Smooth muscle cell (in vitro differentiated cells): Measurements from ENCODE around the gene CPNE6. TPM values are rescaled to one million over a fixed set of nuclear protein-coding genes. Genes with fewer than 3 reads are reported as not detected.
A peak's percentile ranks its signal among the peaks of the same experiment; 100 is the strongest.

Source experiments
- DNase-seq: peaks from one replicate; lab custom pipeline; 2025; ENCODE audit not compliant: unreplicated experiment; lab: John Stamatoyannopoulos, UW
- H2AFZ ChIP-seq: fragments of 200-600 bp; sonication (generic); 2 replicates; pipeline ENCODE4 v1.6.0; 2016; ENCODE audit warnings: antibody characterized with exemption, low read depth, mild to moderate bottlenecking
- H3F3A ChIP-seq: fragments of 200-600 bp; sonication (generic); 2 replicates; pipeline ENCODE4 v1.6.0; 2017; ENCODE audit warnings: antibody characterized with exemption, low read depth
- H3K27ac ChIP-seq: fragments of 200-600 bp; sonication (generic); 2 replicates; pipeline ENCODE4 v1.5.1; 2016; ENCODE audit warnings: low read depth, mild to moderate bottlenecking
- H3K27me3 ChIP-seq: fragments of 200-600 bp; sonication (generic); 2 replicates; pipeline ENCODE4 v1.6.1; 2016; ENCODE audit warnings: low read depth, mild to moderate bottlenecking
- H3K36me3 ChIP-seq: fragments of 200-600 bp; sonication (generic); 2 replicates; pipeline ENCODE4 v1.5.1; 2016; ENCODE audit warnings: low read depth
- H3K4me1 ChIP-seq: fragments of 200-600 bp; sonication (generic); 2 replicates; pipeline ENCODE4 v1.5.1; 2016; ENCODE audit warnings: low read depth
- H3K4me2 ChIP-seq: fragments of 200-600 bp; sonication (generic); 2 replicates; pipeline ENCODE4 v1.6.0; 2016; ENCODE audit warnings: mild to moderate bottlenecking
- H3K4me3 ChIP-seq: fragments of 200-600 bp; sonication (generic); 2 replicates; pipeline ENCODE4 v1.5.1; 2016; ENCODE audit warnings: mild to moderate bottlenecking
- H3K79me2 ChIP-seq: fragments of 200-600 bp; sonication (generic); 2 replicates; pipeline ENCODE4 v1.6.0; 2016; ENCODE audit warnings: low read depth, mild to moderate bottlenecking
- H3K9ac ChIP-seq: fragments of 200-600 bp; sonication (generic); 2 replicates; pipeline ENCODE4 v1.6.0; 2016; ENCODE audit warnings: low read depth
- H3K9me3 ChIP-seq: fragments of 200-600 bp; sonication (generic); replicated peaks from 2 replicates; pipeline ENCODE4 v1.5.1; 2016; ENCODE audit warnings: low read depth
- H4K20me1 ChIP-seq: fragments of 200-600 bp; sonication (generic); 2 replicates; pipeline ENCODE4 v1.6.0; 2016; ENCODE audit warnings: low read depth
- CTCF ChIP-seq: fragments of 200-600 bp; sonication (generic); IDR thresholded peaks from 2 replicates; pipeline ENCODE4 v1.5.1; 2017; ENCODE audit warnings: borderline replicate concordance, mild to moderate bottlenecking, antibody characterized with exemption; ENCODE audit not compliant: insufficient read depth, poor library complexity, severe bottlenecking
- WGBS: methylation state at CpG from one replicate; pipeline ENCODE4 v1.1.7; 2016; ENCODE audit warnings: low lambda C conversion rate; 5-methylcytosine and 5-hydroxymethylcytosine counted together
- polyA plus RNA-seq: library from polyadenylated mRNA; unstranded; fragments of >200 nt; fragmentation: Nextera tagmentation; extraction: Ambion mirVana; gene quantifications from 2 replicates; pipeline ENCODE4 v1.2.1, GENCODE V29; 2016
- total RNA-seq: library from RNA; depleted of rRNA; stranded (reverse); fragments of >200 nt; gene quantifications from 2 replicates; pipeline ENCODE4 v1.2.3, GENCODE V29; 2014

The CPNE6 gene
- total and polyA plus RNA-seq, 2 experiments from 2014 or later = not detected

- Histone ChIP-seq H3K27me3 (peaks cover 30% of the 10 kb centered on the region), H3K9ac (no peak overlapping the region), H3K36me3 (no peaks in the 10 kb centered on the region)
Observed at GRCh38 chr14:24080142-24080530, 8.8 kb downstream of the CPNE6 start.

GRCh38 chr14:24080888-24081738, 9.8 kb downstream of the CPNE6 start:
- H3K4me3 ChIP-seq = peak overlapping the region; percentile 75
- no peak for DNase-seq
- no peaks in the 10 kb centered on the region for H3F3A ChIP-seq
- 2% methylated on average over 62 of the region's 74 CpGs for WGBS
- H3K79me2 ChIP-seq = no peaks in the 10 kb centered on the region
- no peaks in the 10 kb centered on the region for H4K20me1 ChIP-seq
- no peaks in the 10 kb centered on the region for H3K9me3 ChIP-seq
- peaks cover 30% of the 10 kb centered on the region for H3K27me3 ChIP-seq
- peak overlapping the region; percentile 90 for H2AFZ ChIP-seq
- no peak overlapping the region for H3K9ac ChIP-seq
- H3K27ac ChIP-seq = no peak overlapping the region
- peak overlapping the region; percentile 92 for H3K4me2 ChIP-seq
- no peak for TF ChIP-seq CTCF
- no peaks in the 10 kb centered on the region for H3K36me3 ChIP-seq
- peaks cover 17% of the 10 kb centered on the region for H3K4me1 ChIP-seq

More at GRCh38 chr14:24080142-24080530, 8.8 kb downstream of the CPNE6 start:
- no peak overlapping the region for H3K4me2 ChIP-seq
- no peaks in the 10 kb centered on the region for H3K79me2 ChIP-seq
- no peak overlapping the region for H3K27ac ChIP-seq
- TF ChIP-seq CTCF = no peak
- H3F3A ChIP-seq = no peaks in the 10 kb centered on the region
- H3K4me1 ChIP-seq = peaks cover 17% of the 10 kb centered on the region
- no peak for DNase-seq
- H2AFZ ChIP-seq = no peak overlapping the region
- 75% methylated on average over 6 of the region's 6 CpGs for WGBS
- H3K4me3 ChIP-seq = no peak overlapping the region
- no peaks in the 10 kb centered on the region for H3K9me3 ChIP-seq
- no peaks in the 10 kb centered on the region for H4K20me1 ChIP-seq

- WGBS = 31% methylated on average over 14 of the region's 26 CpGs
- TF ChIP-seq CTCF = no peak
- peak overlapping the region; percentile 75 for H3K4me3 ChIP-seq
- peaks cover 30% of the 10 kb centered on the region for H3K27me3 ChIP-seq
- H4K20me1 ChIP-seq = no peaks in the 10 kb centered on the region
- H2AFZ ChIP-seq = peak overlapping the region; percentile 90
- no peaks in the 10 kb centered on the region for H3K36me3 ChIP-seq
- H3K9ac ChIP-seq = no peak overlapping the region
- no peaks in the 10 kb centered on the region for H3F3A ChIP-seq
- no peak overlapping the region for H3K27ac ChIP-seq
- H3K4me1 ChIP-seq = peaks cover 21% of the 10 kb centered on the region
- no peaks in the 10 kb centered on the region for H3K9me3 ChIP-seq
- DNase-seq = no peak
- no peaks in the 10 kb centered on the region for H3K79me2 ChIP-seq
- peak overlapping the region; percentile 92 for H3K4me2 ChIP-seq
Observed at GRCh38 chr14:24081739-24082211, 10.4 kb downstream of the CPNE6 start.
